SIG-M5 treated with dmso at 0.1 percent for 504 hours (cell line): Measurements from ENCODE around the gene GRIA3.
"Not testable (repeated sequence)": the region's sequence is repeated elsewhere in the genome, so short reads cannot be mapped to it uniquely, and the experiment has no call there.

Experiments used
- DNase-seq: peaks from one replicate; lab custom pipeline; 2025; ENCODE audit not compliant: unreplicated experiment; lab: John Stamatoyannopoulos, UW

GRIA3 gene

DNA sequence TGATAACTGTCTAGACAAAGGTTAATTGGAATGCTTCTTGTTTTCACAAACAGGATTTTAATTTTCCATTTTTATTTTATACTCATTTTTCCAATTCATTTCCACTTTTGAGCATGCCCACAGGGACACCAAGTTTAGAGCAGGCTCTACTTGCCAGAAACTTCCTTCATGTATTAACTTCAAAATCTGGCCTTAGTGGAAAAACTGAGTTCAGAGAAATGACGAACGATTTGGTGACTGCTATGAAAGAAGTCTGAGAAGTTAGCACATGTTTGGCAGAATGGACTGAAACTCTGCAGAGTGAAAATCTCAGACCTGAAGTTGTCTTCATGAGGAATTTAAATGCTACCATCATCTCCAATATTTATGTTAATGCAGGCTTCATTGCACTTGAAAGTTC lies 334.7 kb downstream of the GRIA3 start:
- DNase-seq, result no peak

DNA sequence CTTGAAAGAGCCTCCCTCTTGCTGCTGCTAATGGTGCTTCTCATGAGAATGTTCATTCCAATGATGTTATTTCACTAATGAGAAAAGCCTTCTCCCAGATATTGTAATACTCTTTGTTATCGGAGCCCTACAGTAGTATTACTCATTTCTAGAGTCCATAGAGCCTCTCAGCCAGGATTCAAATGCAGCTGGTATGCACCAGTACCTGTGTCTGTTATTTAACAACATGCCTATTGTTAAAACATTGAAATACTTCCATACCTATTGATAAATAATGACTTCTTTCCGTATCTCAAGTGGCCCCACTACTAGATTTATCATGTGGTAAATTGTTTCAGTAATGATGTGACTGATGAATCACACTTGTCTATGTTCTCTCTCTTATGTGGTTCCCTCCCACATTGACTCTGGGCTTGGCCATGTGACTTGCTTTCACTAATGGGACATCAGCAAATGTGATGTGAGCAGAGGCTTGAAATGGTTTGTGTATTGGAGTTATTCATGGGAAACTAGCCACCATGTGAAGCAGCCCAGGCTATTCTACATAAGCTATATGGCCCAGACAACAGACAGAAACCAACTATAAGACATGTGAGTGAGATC lies 341.1 kb downstream of the GRIA3 start:
- no peak for DNase-seq

DNA sequence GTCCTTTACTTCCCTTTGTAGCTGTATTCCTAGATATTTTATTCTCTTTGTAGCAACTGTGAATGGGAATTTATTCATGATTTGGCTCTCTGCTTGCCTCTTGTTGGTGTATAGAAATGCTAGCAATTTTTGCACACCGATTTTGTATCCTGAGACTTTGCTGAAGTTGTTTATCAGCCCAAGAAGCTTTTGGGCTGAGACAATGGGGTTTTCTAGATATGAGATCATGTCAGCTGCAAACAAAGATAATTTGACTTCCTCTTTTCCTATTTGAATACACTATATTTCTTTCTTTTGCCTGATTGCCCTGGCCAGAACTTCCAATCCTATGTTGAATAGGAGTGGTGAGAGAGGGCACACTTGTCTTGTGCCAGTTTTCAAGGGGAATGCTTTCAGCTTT lies 346.6 kb downstream of the GRIA3 start:
- DNase-seq, result not testable (repeated sequence)
